HEK293 (cell line): ENCODE measurements around the gene AKR1B15.

Source experiments
- CTCF ChIA-PET: fragments of 350-600 bp; formaldehyde crosslinking; extraction: SDS; loops from one replicate; lab custom pipeline; 2021; ENCODE audit warnings: antibody characterized with exemption; lab: Yijun Ruan, JAX
- POLR2A ChIA-PET: fragments of 300-600 bp; formaldehyde crosslinking; extraction: SDS; loops from one replicate; lab custom pipeline; 2020; ENCODE audit warnings: antibody characterized with exemption, inconsistent platforms; lab: Yijun Ruan, JAX
- H3K27ac ChIP-seq: fragments of 200-500 bp; sonication (Bioruptor generic); 2 replicates; pipeline ENCODE4 v1.5.1; 2014; ENCODE audit warnings: low read depth, low read length, control low read depth, inconsistent platforms; ENCODE audit errors: extremely low read depth
- H3K36me3 ChIP-seq, 2 experiments: fragments of 200-500 bp in 1 of 2; sonication (Bioruptor generic) in 1 of 2; 1 replicate in 1 of 2; 2 replicates in 1 of 2; pipeline ENCODE4 v1.5.1; 2014 to 2017; ENCODE audit warnings: inconsistent platforms in 2 of 2, low read length in 2 of 2; ENCODE audit not compliant: control insufficient read depth in 2 of 2, insufficient read depth in 1 of 2
- H3K4me1 ChIP-seq: fragments of 200-500 bp; sonication (Bioruptor generic); 2 replicates; pipeline ENCODE4 v1.5.1; 2014; ENCODE audit warnings: mild to moderate bottlenecking, low read length, inconsistent platforms; ENCODE audit not compliant: control insufficient read depth, insufficient read depth
- H3K4me3 ChIP-seq: 2 replicates; pipeline ENCODE4 v1.5.1; 2011; ENCODE audit warnings: low read depth, mild to moderate bottlenecking, control low read depth, low read length, moderate library complexity
- H3K9me3 ChIP-seq: fragments of 200-500 bp; sonication (Bioruptor generic); 2 replicates; pipeline ENCODE4 v1.5.1; 2014; ENCODE audit warnings: low read depth, low read length, inconsistent platforms; ENCODE audit not compliant: control insufficient read depth, insufficient read depth
- OVOL3 ChIP-seq: fragments of 450-650 bp; formaldehyde crosslinking; IDR thresholded peaks from 2 replicates; pipeline ENCODE4 v1.5.1; 2016; ENCODE audit warnings: missing biosample characterization, missing genetic modification characterization
- RBAK ChIP-seq: fragments of 450-650 bp; formaldehyde crosslinking; IDR thresholded peaks from 2 replicates; pipeline ENCODE4 v1.5.1; 2016; ENCODE audit warnings: missing biosample characterization, missing genetic modification characterization
- YY2 ChIP-seq: fragments of 450-650 bp; formaldehyde crosslinking; IDR thresholded peaks from 2 replicates; pipeline ENCODE4 v1.5.1; 2016; ENCODE audit warnings: missing biosample characterization, missing genetic modification characterization
- ZFP41 ChIP-seq: fragments of 450-650 bp; formaldehyde crosslinking; IDR thresholded peaks from 2 replicates; pipeline ENCODE4 v1.5.1; 2016; ENCODE audit warnings: missing biosample characterization, missing genetic modification characterization, borderline replicate concordance
- ZNF112 ChIP-seq: fragments of 450-650 bp; formaldehyde crosslinking; IDR thresholded peaks from 2 replicates; pipeline ENCODE4 v1.5.0; 2017; ENCODE audit warnings: missing biosample characterization, missing genetic modification characterization
- ZNF132 ChIP-seq: fragments of 450-650 bp; formaldehyde crosslinking; IDR thresholded peaks from 2 replicates; pipeline ENCODE4 v1.5.1; 2017; ENCODE audit warnings: missing biosample characterization, missing genetic modification characterization, borderline replicate concordance
- ZNF169 ChIP-seq: fragments of 450-650 bp; formaldehyde crosslinking; IDR thresholded peaks from 2 replicates; pipeline ENCODE4 v1.5.1; 2016; ENCODE audit warnings: missing biosample characterization, missing genetic modification characterization
- ZNF174 ChIP-seq: fragments of 450-650 bp; formaldehyde crosslinking; IDR thresholded peaks from 2 replicates; pipeline ENCODE4 v1.5.0; 2017; ENCODE audit warnings: missing biosample characterization, mild to moderate bottlenecking, missing genetic modification characterization
- ZNF223 ChIP-seq: fragments of 450-650 bp; formaldehyde crosslinking; IDR thresholded peaks from 2 replicates; pipeline ENCODE4 v1.5.1; 2016; ENCODE audit warnings: missing biosample characterization, missing genetic modification characterization
- ZNF354C ChIP-seq: fragments of 450-650 bp; formaldehyde crosslinking; IDR thresholded peaks from 2 replicates; pipeline ENCODE4 v1.5.1; 2016; ENCODE audit warnings: missing biosample characterization, missing genetic modification characterization, low read depth, borderline replicate concordance
- ZNF37A ChIP-seq: fragments of 450-650 bp; IDR thresholded peaks from 2 replicates; pipeline ENCODE4 v1.5.1; 2018; ENCODE audit warnings: missing biosample characterization, missing genetic modification characterization
- ZNF416 ChIP-seq: fragments of 450-650 bp; formaldehyde crosslinking; IDR thresholded peaks from 2 replicates; pipeline ENCODE4 v1.5.1; 2016; ENCODE audit warnings: missing biosample characterization, missing genetic modification characterization
- ZNF521 ChIP-seq: fragments of 450-650 bp; formaldehyde crosslinking; IDR thresholded peaks from 2 replicates; pipeline ENCODE4 v1.5.1; 2017; ENCODE audit warnings: missing biosample characterization, mild to moderate bottlenecking, missing genetic modification characterization
- ZNF560 ChIP-seq: fragments of 450-650 bp; formaldehyde crosslinking; IDR thresholded peaks from 2 replicates; pipeline ENCODE4 v1.5.1; 2017; ENCODE audit warnings: missing biosample characterization, missing genetic modification characterization, borderline replicate concordance
- ZNF585B ChIP-seq: fragments of 450-650 bp; formaldehyde crosslinking; IDR thresholded peaks from 2 replicates; pipeline ENCODE4 v1.5.1; 2016; ENCODE audit warnings: missing biosample characterization, missing genetic modification characterization
- ZNF610 ChIP-seq: fragments of 450-650 bp; formaldehyde crosslinking; IDR thresholded peaks from 2 replicates; pipeline ENCODE4 v1.5.1; 2016; ENCODE audit warnings: missing biosample characterization, missing genetic modification characterization, borderline replicate concordance
- ZNF621 ChIP-seq: fragments of 450-650 bp; formaldehyde crosslinking; IDR thresholded peaks from 2 replicates; pipeline ENCODE4 v1.5.1; 2017; ENCODE audit warnings: missing biosample characterization, missing genetic modification characterization
- ZNF626 ChIP-seq: fragments of 450-650 bp; sonication (Bioruptor Pico); formaldehyde crosslinking; IDR thresholded peaks from 2 replicates; pipeline ENCODE4 v1.5.1; 2018; ENCODE audit warnings: missing biosample characterization, missing genetic modification characterization, inconsistent platforms
- ZNF629 ChIP-seq: fragments of 450-650 bp; formaldehyde crosslinking; IDR thresholded peaks from 2 replicates; pipeline ENCODE4 v1.5.1; 2017; ENCODE audit warnings: missing biosample characterization, missing genetic modification characterization
- ZNF664 ChIP-seq: fragments of 450-650 bp; formaldehyde crosslinking; IDR thresholded peaks from 2 replicates; pipeline ENCODE4 v1.5.1; 2016; ENCODE audit warnings: missing biosample characterization, missing genetic modification characterization
- ZNF701 ChIP-seq: fragments of 450-650 bp; formaldehyde crosslinking; IDR thresholded peaks from 2 replicates; pipeline ENCODE4 v1.5.1; 2016; ENCODE audit warnings: missing biosample characterization, missing genetic modification characterization
- ZNF791 ChIP-seq: fragments of 450-650 bp; formaldehyde crosslinking; IDR thresholded peaks from 2 replicates; pipeline ENCODE4 v1.5.1; 2016; ENCODE audit warnings: missing biosample characterization, missing genetic modification characterization
- ZNF830 ChIP-seq: fragments of 450-650 bp; IDR thresholded peaks from 2 replicates; pipeline ENCODE4 v1.5.0; 2018; ENCODE audit warnings: missing biosample characterization, missing genetic modification characterization, low read depth, mild to moderate bottlenecking, moderate library complexity
- TF ChIP-seq, protein P1 (sequence below): fragments of 450-650 bp; formaldehyde crosslinking; IDR thresholded peaks from 2 replicates; pipeline ENCODE4 v1.5.1; 2017; ENCODE audit warnings: missing biosample characterization, missing genetic modification characterization
- TF ChIP-seq, protein P2 (sequence below): fragments of 450-650 bp; formaldehyde crosslinking; IDR thresholded peaks from 2 replicates; pipeline ENCODE4 v1.5.1; 2017; ENCODE audit warnings: missing biosample characterization, missing genetic modification characterization
- TF ChIP-seq, protein P3 (sequence below): fragments of 450-650 bp; formaldehyde crosslinking; IDR thresholded peaks from 2 replicates; pipeline ENCODE4 v1.5.1; 2017; ENCODE audit warnings: missing biosample characterization, missing genetic modification characterization
- TF ChIP-seq, protein P4 (sequence below): sonication (generic); formaldehyde crosslinking; IDR thresholded peaks from 2 replicates; pipeline ENCODE4 v1.8.1; 2022; ENCODE audit warnings: mild to moderate bottlenecking, moderate library complexity, missing genetic modification reagents
- TF ChIP-seq, protein P5 (sequence below): IDR thresholded peaks from 2 replicates; pipeline ENCODE4 v1.6.1; 2011; ENCODE audit warnings: mild to moderate bottlenecking, low read depth, low read length, borderline replicate concordance

Gene AKR1B15

DNA sequence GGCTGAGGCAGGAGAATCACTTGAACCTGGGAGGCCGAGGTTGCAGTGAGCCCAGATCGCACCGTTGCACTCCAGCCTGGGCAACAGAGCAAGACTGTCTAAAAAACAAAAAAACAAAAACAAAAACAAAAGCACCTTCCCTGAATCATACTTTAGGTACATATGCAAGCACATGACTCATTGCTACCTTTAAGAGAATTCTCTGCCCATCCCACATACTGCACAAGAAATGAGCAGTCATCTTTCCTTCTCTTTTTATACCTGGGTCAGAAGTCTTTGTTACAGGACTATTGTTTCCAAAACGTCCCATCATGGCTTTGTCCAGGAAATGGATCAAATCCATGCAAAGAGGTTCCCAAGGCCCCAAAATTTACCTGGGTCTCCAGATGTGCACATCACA is 43.1 kb upstream of the AKR1B15 start:
- Histone ChIP-seq H3K4me3 (no peak overlapping the region), H3K9me3 (no peaks in the 10 kb centered on the region), H3K36me3 (no peaks in the 10 kb centered on the region), H3K4me1 (no peaks in the 10 kb centered on the region), H3K27ac (no peak overlapping the region)
- ChIA-PET CTCF (interaction anchor here (1.1 to 1.7 kb wide), 2 partner anchors 9 to 73 kb away, joined by 3 to 11 read pairs; no protein-coding TSS in a partner anchor), POLR2A (no interaction called here)
- TF ChIP-seq, protein P1, sequence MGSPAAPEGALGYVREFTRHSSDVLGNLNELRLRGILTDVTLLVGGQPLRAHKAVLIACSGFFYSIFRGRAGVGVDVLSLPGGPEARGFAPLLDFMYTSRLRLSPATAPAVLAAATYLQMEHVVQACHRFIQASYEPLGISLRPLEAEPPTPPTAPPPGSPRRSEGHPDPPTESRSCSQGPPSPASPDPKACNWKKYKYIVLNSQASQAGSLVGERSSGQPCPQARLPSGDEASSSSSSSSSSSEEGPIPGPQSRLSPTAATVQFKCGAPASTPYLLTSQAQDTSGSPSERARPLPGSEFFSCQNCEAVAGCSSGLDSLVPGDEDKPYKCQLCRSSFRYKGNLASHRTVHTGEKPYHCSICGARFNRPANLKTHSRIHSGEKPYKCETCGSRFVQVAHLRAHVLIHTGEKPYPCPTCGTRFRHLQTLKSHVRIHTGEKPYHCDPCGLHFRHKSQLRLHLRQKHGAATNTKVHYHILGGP (tag by site-specific recombination), result no peak
- TF ChIP-seq ZNF132, result no peak
- TF ChIP-seq, protein P2, sequence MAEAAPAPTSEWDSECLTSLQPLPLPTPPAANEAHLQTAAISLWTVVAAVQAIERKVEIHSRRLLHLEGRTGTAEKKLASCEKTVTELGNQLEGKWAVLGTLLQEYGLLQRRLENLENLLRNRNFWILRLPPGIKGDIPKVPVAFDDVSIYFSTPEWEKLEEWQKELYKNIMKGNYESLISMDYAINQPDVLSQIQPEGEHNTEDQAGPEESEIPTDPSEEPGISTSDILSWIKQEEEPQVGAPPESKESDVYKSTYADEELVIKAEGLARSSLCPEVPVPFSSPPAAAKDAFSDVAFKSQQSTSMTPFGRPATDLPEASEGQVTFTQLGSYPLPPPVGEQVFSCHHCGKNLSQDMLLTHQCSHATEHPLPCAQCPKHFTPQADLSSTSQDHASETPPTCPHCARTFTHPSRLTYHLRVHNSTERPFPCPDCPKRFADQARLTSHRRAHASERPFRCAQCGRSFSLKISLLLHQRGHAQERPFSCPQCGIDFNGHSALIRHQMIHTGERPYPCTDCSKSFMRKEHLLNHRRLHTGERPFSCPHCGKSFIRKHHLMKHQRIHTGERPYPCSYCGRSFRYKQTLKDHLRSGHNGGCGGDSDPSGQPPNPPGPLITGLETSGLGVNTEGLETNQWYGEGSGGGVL (tag by site-specific recombination), result no peak
- TF ChIP-seq ZNF626 (tag by site-specific recombination), result no peak
- TF ChIP-seq ZNF416 (tag by site-specific recombination), result no peak
- TF ChIP-seq ZNF560 (tag by site-specific recombination), result no peak
- no peak for TF ChIP-seq ZNF37A (tag by site-specific recombination)
- no peak for TF ChIP-seq ZNF223 (tag by site-specific recombination)
- no peak for TF ChIP-seq ZNF585B (tag by site-specific recombination)
- TF ChIP-seq ZNF830, result no peak
- TF ChIP-seq YY2, result no peak
- TF ChIP-seq OVOL3 (tag by site-specific recombination), result no peak
- no peak for TF ChIP-seq ZNF701
- TF ChIP-seq ZNF169 (tag by site-specific recombination), result no peak
- TF ChIP-seq ZNF354C (tag by site-specific recombination), result no peak
- TF ChIP-seq, protein P3, sequence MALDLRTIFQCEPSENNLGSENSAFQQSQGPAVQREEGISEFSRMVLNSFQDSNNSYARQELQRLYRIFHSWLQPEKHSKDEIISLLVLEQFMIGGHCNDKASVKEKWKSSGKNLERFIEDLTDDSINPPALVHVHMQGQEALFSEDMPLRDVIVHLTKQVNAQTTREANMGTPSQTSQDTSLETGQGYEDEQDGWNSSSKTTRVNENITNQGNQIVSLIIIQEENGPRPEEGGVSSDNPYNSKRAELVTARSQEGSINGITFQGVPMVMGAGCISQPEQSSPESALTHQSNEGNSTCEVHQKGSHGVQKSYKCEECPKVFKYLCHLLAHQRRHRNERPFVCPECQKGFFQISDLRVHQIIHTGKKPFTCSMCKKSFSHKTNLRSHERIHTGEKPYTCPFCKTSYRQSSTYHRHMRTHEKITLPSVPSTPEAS, result no peak

DNA sequence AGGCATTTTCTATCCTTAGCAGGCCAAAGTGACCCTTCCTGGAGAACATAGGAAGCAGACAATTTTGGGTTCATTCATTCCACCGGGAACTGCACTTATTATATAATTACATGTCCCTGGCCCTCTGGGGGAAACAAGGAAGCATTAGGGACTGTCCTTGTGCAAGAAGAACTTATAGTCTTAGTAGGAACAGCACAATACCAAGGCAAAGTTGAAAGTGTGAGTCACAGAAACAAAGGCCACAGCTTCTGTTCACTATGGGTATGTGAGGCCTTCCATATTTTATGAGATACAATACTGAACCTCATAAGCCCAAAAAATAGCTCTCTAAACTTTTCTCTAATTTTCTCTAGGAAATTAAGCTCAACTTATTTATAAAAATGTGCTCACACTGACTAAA is 39.9 kb upstream of the AKR1B15 start:
- Histone ChIP-seq H3K4me1 (no peaks in the 10 kb centered on the region), H3K9me3 (no peaks in the 10 kb centered on the region), H3K4me3 (no peak overlapping the region), H3K36me3 (no peaks in the 10 kb centered on the region), H3K27ac (no peak overlapping the region)
- POLR2A ChIA-PET, result no interaction called here
- CTCF ChIA-PET, result interaction anchor here (0.6 to 6.9 kb wide), 4 partner anchors 49 to 910 kb away, joined by 3 to 167 read pairs (median 3); no protein-coding TSS in a partner anchor
- TF ChIP-seq ZNF521 (tag by site-specific recombination) (no peak), RBAK (tag by site-specific recombination) (no peak), ZNF664 (tag by site-specific recombination) (no peak), ZFP41 (tag by site-specific recombination) (no peak), ZNF791 (tag by site-specific recombination) (no peak), ZNF629 (tag by site-specific recombination) (no peak), ZNF621 (tag by site-specific recombination) (no peak), ZNF610 (tag by site-specific recombination) (no peak), ZNF112 (tag by site-specific recombination) (no peak), ZNF174 (tag by site-specific recombination) (no peak)
- TF ChIP-seq, protein P4, sequence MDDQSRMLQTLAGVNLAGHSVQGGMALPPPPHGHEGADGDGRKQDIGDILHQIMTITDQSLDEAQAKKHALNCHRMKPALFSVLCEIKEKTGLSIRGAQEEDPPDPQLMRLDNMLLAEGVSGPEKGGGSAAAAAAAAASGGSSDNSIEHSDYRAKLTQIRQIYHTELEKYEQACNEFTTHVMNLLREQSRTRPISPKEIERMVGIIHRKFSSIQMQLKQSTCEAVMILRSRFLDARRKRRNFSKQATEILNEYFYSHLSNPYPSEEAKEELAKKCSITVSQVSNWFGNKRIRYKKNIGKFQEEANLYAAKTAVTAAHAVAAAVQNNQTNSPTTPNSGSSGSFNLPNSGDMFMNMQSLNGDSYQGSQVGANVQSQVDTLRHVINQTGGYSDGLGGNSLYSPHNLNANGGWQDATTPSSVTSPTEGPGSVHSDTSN (CRISPR knock-in tag), result no peak
- TF ChIP-seq, protein P5, sequence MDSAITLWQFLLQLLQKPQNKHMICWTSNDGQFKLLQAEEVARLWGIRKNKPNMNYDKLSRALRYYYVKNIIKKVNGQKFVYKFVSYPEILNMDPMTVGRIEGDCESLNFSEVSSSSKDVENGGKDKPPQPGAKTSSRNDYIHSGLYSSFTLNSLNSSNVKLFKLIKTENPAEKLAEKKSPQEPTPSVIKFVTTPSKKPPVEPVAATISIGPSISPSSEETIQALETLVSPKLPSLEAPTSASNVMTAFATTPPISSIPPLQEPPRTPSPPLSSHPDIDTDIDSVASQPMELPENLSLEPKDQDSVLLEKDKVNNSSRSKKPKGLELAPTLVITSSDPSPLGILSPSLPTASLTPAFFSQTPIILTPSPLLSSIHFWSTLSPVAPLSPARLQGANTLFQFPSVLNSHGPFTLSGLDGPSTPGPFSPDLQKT, result no peak
